WI38 (cell line): Measurements from ENCODE around the gene PHF20.
"Not testable (repeated sequence)": the region's sequence is repeated elsewhere in the genome, so short reads cannot be mapped to it uniquely, and the experiment has no call there.

ENCODE experiments used
- H3K4me3 ChIP-seq: 2 replicates; pipeline ENCODE4 v1.5.1; 2011; ENCODE audit warnings: low read depth, mild to moderate bottlenecking, control low read depth, low read length
- TF ChIP-seq, protein P1 (sequence below): IDR thresholded peaks from 2 replicates; pipeline ENCODE4 v1.5.1; 2012; ENCODE audit warnings: low read depth, mild to moderate bottlenecking, control low read depth, low read length

PHF20 gene

DNA sequence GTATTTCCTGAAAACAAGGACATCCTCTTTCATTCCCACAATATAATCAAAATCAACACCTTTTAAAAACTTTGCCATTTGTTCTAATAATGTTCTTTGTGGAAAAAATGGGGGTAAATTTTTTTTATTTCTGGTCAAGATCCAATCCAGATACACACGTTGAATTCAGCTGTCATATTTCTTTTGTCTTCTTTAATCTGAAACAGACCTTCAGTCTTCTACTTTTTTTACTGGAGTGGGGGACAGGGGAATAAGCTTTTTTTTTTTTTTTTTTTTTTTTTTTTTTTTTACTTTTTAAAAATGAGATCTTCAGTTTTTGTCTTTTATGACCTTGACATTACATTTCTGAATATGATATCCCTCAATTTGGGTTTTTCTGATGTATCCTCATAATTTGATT is 113.4 kb downstream of the PHF20 start:
- H3K4me3 ChIP-seq: no peak overlapping the region
- TF ChIP-seq, protein P1, sequence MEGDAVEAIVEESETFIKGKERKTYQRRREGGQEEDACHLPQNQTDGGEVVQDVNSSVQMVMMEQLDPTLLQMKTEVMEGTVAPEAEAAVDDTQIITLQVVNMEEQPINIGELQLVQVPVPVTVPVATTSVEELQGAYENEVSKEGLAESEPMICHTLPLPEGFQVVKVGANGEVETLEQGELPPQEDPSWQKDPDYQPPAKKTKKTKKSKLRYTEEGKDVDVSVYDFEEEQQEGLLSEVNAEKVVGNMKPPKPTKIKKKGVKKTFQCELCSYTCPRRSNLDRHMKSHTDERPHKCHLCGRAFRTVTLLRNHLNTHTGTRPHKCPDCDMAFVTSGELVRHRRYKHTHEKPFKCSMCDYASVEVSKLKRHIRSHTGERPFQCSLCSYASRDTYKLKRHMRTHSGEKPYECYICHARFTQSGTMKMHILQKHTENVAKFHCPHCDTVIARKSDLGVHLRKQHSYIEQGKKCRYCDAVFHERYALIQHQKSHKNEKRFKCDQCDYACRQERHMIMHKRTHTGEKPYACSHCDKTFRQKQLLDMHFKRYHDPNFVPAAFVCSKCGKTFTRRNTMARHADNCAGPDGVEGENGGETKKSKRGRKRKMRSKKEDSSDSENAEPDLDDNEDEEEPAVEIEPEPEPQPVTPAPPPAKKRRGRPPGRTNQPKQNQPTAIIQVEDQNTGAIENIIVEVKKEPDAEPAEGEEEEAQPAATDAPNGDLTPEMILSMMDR: no peak

DNA sequence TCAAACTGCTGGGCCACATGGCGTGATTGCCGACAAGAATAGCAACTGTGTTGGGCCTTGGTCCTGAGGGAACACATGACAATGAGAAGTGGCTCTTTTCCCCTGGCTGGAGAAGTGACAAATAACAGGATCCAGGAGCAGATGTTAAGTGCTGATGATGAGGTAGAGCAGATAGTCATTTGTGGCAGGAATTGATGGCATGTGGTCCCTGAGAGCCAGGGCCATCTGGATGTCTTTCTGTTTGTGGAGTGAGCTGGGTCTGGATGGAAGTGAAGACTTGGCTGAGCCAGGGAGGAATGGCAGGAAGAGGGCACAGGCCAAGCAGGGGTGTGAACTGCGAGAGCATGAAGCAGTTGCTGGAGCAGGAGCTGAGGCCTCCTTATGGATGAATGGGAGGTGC is 114.7 kb downstream of the PHF20 start:
- no peak overlapping the region for H3K4me3 ChIP-seq
- TF ChIP-seq, protein P1: no peak

DNA sequence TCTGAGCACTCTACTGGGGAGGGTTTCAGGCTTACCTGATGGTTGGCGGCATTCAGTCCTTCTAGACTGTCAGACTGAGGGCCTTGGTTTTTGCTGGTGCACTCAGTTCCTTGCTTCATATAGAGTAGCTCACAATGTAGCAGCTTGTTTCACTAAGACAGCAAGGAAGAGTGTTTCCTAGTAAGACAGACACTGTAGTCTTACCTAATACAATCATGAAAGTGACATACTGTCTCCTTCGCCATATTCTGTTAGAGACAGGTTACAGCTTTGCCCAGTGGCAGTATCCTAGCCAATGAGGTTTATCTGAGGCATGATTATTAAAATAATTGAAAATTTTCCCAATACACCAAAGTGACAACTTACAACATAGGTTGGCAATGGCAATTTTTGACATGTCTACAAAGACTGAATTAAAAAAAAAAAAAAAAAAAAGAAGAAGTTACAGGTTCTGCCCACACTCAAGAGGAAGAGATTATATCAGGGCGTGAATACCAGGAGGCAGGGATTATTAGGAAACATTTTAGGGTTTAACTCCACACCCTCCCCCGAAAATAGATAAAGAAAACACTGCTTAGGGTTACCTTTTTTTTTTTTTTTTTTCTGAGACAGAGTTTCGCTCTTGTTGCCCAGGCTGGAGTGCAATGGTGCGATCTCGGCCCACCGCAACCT is 115.7 kb downstream of the PHF20 start:
- no peak overlapping the region for H3K4me3 ChIP-seq
- TF ChIP-seq, protein P1: no peak

DNA sequence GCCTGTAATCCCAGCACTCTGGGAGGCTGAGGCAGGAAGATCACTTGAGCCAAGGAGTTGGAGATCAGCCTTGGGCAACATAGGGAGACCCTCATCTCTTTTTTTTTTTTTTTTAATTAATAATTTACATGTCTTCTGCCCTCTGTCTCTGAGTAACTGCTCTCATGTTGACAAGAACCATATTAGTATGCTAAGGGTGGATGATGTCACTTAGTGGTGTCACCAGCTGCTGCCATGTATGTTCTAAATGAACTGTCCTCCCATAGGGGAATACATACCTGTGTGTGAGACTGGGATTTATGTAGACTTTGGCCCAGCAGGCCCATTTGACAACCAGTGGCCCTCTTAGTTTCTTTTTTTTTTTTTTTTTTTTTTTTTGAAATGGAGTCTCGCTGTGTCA is 116.8 kb downstream of the PHF20 start:
- TF ChIP-seq, protein P1: no peak
- H3K4me3 ChIP-seq: no peak overlapping the region

DNA sequence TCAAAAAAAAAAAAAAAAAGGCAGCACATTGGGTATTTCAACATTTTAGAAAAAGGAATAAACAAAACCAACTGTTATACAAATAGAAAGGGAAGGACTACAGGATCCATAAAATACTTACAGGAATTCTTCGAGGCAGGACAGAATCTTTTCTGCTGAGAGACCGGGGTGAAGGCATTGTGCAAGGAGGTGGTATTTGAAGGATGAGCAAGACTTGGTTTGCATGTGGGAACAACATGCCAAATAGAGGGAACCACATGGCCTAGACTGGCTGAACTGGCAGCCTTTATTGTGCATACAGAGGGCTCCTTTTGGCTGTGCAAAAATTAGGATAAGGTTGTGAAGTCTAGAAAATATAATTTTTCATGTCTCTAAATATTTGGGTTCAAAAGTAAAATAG is 119.6 kb downstream of the PHF20 start:
- no peak overlapping the region for H3K4me3 ChIP-seq
- TF ChIP-seq, protein P1: no peak

DNA sequence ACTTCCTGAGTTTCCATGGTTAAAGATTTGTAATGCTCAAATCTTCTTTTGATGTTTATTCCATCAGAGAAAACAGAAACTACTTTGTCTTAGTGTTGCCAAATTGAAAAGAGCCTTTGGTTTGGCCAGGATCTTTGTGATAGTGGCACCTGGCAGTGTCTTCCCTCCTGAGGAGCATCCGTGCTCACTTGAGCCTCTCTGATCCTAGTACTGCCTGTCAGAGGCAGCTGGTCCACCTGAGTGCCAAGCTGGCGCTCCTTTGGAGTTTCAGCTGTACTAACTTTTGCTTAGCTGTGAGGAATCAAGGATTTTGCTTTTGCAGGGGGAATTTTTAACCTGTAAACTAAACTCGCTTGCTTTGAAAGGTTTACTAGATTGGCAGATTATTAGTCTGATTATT is 121.1 kb downstream of the PHF20 start:
- no peak overlapping the region for H3K4me3 ChIP-seq
- TF ChIP-seq, protein P1: no peak

DNA sequence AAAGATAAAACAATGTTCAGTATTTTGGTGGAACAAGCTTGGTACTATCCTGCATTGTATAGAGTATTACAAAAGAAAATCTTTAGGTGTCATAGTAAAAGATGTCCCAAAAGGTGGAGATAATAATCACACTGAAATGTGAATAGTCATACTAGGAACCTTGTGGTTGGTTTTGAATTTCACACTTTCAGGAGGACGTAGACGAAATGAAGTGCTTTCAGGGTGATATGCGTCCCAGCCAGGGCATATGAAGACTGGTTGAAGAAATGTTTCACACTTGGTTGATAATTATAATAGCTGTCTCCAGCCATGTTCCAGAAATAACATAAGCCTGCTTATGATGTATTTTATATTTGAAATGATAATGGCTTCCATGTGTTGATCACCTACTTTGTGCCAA is 122.1 kb downstream of the PHF20 start:
- TF ChIP-seq, protein P1: no peak

DNA sequence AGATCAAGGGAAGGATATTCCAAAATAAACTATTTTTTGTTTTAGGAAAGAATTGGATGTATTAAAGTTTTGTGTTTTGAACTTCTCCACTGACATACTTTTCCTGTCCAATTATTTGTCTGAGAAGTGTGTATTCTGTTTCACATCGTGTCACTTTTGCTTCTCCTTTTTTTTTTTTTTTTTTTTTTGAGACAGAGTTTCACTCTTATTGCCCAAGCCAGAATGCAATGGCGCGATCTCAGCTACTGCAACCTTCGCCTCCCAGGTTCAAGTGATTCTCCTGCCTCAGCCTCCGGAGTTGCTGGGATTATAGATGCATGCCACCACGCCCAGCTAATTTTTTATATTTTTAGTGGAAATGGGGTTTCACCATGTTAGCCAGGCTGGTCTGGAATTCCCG is 123.7 kb downstream of the PHF20 start:
- not testable (repeated sequence) for H3K4me3 ChIP-seq

More for the DNA sequence above, 122.1 kb downstream of the PHF20 start:
- H3K4me3 ChIP-seq: no peak overlapping the region
